HG03095 (cell line): Measurements from ENCODE around the gene WDR35.
"Not testable (repeated sequence)": the region's sequence is repeated elsewhere in the genome, so short reads cannot be mapped to it uniquely, and the experiment has no call there.

Source experiments
- ATAC-seq: cut with Tn5 transposase; IDR thresholded peaks from one replicate; pipeline ENCODE4 v1.9.1; 2021; ENCODE audit warnings: moderate library complexity; ENCODE audit not compliant: unreplicated experiment

The WDR35 gene

GRCh38 chr2:19943189-19943588 is 46.7 kb downstream of the WDR35 start:
- no peak for ATAC-seq

DNA sequence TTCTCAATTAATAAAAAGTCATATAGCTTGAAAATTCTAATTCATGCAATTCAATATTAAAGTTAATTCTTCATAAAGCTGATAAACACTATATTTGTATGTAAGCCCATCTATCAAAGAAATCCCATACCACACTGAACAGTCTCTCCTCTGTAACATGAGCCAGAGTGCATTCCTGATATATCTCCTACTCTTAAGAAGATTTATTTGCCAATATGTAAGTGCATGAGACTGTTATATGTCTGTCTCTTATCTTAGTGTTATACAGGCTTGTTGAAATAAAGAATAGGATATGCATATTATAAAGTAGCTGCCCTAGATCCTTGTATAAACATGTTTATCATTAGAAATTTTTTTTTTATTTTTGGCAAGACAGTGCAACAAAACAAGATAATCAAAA is 47.7 kb downstream of the WDR35 start:
- ATAC-seq, result no peak

DNA sequence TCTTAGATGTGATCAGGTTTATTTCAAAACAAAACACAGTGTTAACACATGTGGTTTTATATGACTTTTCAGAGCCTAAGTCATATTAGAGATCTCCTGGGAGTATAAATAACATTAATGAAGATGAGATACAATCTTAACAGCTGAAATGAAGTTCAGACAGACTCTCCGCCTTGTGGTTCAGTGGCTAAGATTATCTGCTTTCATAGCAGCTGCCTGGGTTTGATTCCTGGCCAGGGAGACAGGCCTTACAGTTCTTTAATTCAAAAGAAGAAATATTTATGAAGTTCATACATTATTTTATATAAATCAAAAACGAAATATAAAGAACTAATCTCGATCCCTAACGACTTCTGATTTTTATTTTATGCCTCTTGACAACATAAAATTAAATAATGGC is 52.9 kb downstream of the WDR35 start:
- ATAC-seq, result no peak

DNA sequence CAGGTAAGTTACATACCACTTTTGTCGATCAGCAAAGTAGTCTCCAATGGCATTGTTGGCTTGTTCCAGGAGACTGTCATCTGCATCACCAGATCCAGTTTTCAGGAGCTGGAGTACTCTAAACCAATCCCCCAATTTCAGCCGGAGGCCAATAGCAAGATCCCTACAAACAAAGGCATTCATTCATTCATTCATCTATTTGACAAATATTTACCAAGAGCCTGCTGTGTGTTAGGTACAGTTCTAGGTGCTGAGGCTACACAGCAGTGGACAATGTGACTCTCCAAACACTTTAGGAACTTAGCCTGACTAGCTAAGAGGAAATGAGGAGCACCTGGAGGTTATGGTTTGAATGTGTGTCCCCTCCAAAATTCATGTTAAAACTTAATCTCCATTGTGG is 53.7 kb downstream of the WDR35 start:
- ATAC-seq, result no peak

DNA sequence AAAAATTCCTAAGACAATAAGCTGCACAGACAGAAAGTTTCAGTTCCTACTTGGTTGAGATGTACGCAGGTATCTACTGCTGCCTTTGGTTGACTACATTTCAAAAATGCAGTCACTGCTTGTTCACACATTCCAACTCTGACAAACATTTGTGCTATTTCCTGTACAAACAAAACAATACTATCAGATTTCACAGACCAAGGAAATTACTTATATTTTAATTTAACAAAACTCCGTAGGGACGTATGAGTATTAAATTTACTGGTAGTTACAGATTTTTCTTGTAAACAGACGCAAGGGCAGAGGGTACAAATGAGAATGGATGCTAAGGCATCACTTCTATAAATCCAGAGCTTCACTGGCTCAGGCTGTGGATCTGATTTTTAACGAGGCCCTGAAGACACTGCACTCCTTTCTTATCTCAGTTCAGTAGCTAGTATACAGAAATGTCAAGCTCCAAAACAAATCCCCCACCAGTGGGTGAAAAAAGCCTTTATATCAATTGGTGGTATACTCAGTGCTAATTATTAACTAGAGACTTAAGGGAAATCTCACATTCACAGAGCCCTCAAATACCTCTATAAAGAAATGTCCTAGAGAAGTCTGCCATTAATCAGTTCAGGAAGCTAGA is 56.4 kb downstream of the WDR35 start:
- peak; percentile 60 for ATAC-seq

DNA sequence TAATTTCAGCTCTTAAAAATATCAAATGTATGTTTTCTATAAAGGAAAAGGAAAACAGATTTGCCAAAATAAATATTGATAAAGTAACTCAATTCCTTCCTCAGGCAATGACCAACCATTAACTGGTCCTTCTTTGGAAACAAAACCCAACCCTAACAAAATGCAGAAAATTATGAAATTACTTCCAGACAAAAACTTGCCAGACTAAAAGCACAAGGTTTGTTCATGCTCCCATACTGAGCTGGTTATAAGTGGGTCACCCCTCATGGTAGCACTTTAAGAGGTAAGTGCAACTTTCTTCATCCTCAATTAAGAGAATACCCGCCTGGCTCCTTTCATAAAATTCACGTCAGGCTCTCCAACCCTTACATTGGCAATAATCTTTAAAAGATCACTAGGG is 57.0 kb downstream of the WDR35 start:
- no peak for ATAC-seq

- ATAC-seq, result no peak
These were observed 60.7 kb downstream of the WDR35 start for GRCh38 chr2:19929226-19929625.

- ATAC-seq, result not testable (repeated sequence)
These were observed 62.1 kb downstream of the WDR35 start for GRCh38 chr2:19927816-19928215.

DNA sequence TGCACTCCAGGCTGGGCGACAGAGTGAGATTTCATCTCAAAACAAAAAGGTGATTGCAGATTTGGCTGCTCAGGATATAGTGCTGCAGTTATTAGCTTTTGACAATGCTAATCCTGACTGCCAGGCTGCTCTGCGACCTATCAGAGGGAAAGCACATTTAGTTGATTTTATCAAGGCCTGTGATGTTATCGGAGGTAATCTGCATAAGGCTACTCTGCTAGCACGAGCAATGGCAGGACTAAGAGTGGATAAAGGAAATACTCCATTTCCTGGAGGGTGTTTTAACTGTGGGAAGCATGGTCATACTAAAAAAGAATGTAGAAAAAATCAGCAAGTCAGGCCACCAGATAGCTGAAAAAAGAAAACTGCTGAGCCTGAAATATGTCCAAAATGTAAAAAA is 65.4 kb downstream of the WDR35 start:
- ATAC-seq, result not testable (repeated sequence)

DNA sequence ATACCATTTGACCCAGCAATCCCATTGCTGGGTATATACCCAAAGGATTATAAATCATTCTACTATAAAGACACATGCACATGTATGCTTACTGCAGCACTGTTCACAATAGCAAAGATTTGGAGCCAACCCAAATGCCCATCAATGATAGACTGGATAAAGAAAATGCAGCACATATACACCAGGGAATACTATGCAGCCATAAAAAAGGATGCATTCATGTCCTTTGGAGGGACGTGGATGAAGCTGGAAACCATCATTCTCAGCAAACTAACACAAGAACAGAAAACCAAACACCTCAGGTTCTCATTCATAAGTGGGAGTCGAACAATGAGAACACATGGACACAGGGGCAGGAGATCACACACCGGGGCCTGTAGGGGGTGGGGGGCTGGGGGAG is 67.7 kb downstream of the WDR35 start:
- ATAC-seq, result not testable (repeated sequence)

DNA sequence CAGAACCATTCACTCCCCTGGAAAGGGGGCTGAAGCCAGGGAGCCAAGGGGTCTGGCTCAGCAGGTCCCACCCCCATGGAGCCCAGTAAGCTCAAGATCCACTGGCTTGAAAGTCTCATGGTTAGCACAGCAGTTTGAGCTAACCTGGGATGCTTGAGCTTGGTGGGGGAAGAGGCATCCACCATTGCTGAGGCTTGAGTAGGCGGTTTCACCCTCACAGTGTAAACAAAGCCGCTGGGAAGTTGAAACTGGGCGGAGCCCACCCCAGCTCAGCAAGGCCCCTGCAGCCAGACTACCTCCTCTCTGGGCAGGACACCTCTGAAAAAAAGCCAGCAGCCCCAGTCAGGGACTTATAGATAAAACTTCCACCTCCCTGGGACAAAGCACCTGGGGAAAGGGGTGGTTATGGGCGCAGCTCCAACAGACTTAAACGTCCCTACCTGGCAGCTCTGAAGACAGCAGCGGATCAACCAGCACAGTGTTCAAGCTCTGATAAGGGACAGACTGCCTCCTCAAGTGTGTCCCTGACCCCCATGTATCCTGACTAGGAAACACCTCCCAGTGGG is 73.4 kb downstream of the WDR35 start:
- ATAC-seq, result no peak

DNA sequence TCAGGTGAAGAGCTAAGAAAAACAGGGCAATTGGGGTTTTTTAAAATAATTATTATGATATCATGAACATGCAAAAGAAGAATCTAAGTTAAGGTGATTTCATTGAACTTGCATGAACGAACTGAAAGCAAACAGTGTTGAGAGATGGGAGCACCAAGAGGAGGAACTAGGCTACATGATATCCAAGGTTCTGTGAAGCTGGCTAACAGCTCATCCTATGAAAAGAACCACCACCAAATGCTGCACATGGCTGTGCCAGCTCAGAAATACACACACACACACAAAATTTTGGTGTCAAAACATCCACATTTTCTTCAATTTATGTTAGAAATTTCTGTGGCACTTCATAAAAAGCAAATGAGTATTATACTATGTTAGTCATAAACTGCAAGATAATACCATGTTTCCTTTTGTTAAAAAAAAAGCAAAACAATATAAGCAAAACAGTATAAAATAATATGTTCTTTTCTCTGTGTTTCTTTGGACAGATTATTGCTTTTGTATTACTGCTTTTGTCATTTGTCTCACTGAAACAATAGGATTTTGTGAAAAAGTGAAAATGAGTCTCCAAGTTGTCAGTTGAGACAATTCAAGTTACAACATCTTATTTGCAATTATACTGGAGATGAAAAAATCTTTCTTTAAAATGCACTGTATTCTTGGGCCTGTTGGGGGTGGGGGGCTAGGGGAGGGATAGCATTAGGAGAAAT is 75.5 kb downstream of the WDR35 start:
- no peak for ATAC-seq

- ATAC-seq, result no peak
These were observed 77.9 kb downstream of the WDR35 start for GRCh38 chr2:19911808-19912509.

- ATAC-seq, result peak; percentile 1
These were observed 87.6 kb downstream of the WDR35 start for GRCh38 chr2:19902216-19902740.

GRCh38 chr2:19901442-19902215 is 88.3 kb downstream of the WDR35 start, which contains the start of gene TTC32:
TSS of gene TTC32 (minus strand) at chr2:19901983. CDS start at chr2:19901854, 129 bp downstream.
- peak; percentile 79 for ATAC-seq

- peak; percentile 5 for ATAC-seq
These were observed 88.9 kb downstream of the WDR35 start for GRCh38 chr2:19900931-19901441.

- ATAC-seq, result peak; percentile 30
These were observed 89.6 kb downstream of the WDR35 start for GRCh38 chr2:19899985-19900930.

DNA sequence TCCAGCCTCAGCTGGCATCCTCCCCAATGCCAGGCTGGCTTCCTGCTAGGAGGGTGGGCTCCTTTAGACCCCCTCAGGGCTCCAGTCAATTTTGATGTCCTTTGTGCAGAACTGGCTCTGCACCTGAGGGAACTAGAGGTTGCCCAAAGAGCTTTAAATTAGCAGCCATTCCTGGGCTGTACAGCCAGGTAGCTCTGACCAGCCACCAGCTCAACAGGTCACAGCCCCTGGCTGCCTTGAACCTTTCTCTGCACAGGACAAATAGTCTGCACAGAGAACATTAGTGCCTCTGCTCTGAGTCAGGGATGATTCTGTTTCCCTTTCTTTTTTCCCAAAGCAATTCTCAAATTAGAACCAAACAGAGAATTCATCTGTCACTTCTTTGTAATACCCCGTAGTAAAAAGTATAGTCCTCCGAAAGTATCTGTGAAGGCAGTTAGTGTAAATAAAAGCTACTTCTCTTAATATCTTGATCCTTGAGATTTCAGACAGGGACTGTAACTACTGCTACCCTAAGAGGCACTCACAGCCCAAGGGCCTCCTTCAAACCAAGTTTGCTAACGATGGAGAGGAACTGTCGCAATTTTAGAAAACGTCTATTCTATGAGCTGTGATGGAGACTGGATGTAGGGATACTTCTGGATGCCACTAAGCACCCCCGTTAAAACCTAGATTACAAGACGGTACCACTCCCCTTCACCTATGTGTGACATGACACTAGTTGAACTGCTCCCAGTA is 91.1 kb downstream of the WDR35 start:
- no peak for ATAC-seq
